ENCODE results near the gene DPH2.

Gene DPH2

GRCh38 chr1:43953361-43953760, 16.4 kb upstream of the DPH2 start:
- Mint-ChIP-seq H3K27ac (no peak overlapping the region), H3K36me3 (peaks cover 12% of the 10 kb centered on the region), H3K9me3 (no peaks in the 10 kb centered on the region), H3K4me3 (no peak overlapping the region), H3K27me3 (no peaks in the 10 kb centered on the region), H3K4me1 (peaks cover 29% of the 10 kb centered on the region)

GRCh38 chr1:43954036-43954435, 15.8 kb upstream of the DPH2 start:
- Mint-ChIP-seq H3K36me3 (peaks cover 13% of the 10 kb centered on the region), H3K4me1 (peaks cover 22% of the 10 kb centered on the region)

DNA sequence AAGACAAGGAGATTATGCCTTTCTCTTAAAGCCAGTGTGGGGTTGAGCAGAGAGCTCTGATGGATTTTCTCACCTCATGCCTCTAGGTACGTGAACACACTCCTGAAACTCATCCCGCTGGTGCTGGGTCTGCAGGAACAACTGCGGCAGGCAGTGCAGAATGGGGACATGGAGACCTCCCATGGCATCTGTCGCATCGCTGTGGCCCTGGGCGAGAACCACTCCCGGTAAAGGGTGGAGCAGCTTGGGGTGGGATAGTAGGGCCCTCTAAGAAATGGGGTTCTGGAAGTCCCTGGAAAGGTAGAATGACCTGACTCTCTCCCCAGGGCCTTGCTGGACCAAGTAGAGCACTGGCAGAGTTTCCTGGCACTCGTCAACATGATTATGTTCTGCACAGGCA, 13.6 kb upstream of the DPH2 start:
- no peak overlapping the region for H3K4me3 Mint-ChIP-seq
- peaks cover 4% of the 10 kb centered on the region for H3K4me1 Mint-ChIP-seq
- no peaks in the 10 kb centered on the region for H3K9me3 Mint-ChIP-seq
- peaks cover 9% of the 10 kb centered on the region for H3K36me3 Mint-ChIP-seq
- no peak overlapping the region for H3K27ac Mint-ChIP-seq
- no peaks in the 10 kb centered on the region for H3K27me3 Mint-ChIP-seq

More at GRCh38 chr1:43954036-43954435, 15.8 kb upstream of the DPH2 start:
- Mint-ChIP-seq H3K27ac (no peak overlapping the region), H3K27me3 (no peaks in the 10 kb centered on the region), H3K9me3 (no peaks in the 10 kb centered on the region), H3K4me3 (no peak overlapping the region)

DNA sequence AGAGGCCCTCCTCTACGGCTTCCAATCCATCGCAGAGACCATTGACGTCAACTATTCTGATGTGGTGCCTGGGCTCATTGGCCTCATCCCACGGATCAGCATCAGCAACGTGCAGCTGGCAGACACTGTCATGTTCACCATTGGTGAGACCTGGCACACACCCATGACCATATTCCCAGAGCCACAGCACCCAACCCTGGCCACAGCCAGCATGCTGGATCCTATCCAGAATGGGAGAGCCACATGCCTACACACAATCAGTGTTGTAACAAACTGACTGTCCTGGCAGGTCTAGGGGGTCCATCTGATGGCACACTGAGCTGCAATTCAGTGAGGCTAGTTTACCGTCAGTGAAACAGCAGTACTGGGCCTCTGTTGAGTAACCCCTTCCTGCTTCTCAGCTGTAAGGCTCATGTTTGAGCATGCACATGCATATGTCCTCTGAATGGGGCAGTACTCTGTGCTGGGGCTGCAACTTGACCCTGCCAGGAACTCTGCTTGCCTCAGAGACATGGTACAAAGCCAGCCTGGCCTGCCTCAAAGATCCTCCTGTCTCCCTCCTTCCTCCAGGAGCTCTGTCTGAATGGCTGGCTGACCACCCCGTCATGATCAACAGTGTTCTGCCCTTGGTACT, 12.3 kb upstream of the DPH2 start:
- H3K4me1 Mint-ChIP-seq = no peaks in the 10 kb centered on the region
- peaks cover 14% of the 10 kb centered on the region for H3K36me3 Mint-ChIP-seq
- no peak overlapping the region for H3K4me3 Mint-ChIP-seq
- H3K27me3 Mint-ChIP-seq = no peaks in the 10 kb centered on the region
- H3K9me3 Mint-ChIP-seq = no peaks in the 10 kb centered on the region
- no peak overlapping the region for H3K27ac Mint-ChIP-seq

DNA sequence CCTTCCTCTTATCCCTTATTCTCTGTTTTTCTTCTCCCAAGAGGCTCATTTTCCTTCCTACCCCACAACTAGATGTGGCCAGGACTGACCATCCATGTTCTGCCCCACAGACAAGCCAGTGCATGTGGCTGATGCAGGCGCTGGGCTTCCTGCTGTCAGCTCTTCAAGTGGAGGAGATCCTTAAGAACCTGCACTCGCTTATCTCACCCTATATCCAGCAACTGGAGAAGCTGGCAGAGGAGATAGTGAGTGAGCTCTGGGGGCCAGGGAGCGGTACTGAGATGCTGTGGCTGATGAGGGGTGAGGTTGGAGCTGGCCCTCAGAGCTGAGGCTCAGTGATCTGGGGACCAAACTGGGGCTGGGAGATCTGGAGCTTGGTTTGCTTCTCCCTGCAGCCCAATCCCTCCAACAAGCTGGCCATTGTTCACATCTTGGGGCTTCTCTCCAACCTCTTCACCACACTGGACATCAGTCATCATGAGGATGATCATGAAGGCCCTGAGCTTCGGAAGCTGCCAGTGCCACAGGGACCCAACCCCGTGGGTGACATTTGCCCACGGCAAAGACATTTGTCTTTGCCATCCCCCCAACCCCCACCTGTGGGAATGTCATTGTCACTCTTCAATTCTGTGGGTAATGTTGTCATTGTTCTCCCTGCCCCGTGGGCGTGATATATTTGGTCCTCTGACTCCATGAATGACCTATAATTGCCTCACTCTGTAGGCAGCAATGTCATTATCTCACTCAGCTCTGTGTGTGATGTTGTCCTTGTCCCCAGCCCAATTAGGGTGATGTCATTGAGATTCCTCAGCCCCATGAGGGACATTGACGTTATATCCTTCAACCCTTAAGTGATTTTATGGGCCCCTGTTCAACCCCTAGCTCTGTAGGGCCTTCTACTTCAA, 11.2 kb upstream of the DPH2 start:
- Mint-ChIP-seq H3K9me3 (no peaks in the 10 kb centered on the region), H3K4me3 (no peak overlapping the region), H3K27me3 (no peaks in the 10 kb centered on the region), H3K4me1 (no peaks in the 10 kb centered on the region), H3K27ac (no peak overlapping the region), H3K36me3 (peaks cover 14% of the 10 kb centered on the region)

DNA sequence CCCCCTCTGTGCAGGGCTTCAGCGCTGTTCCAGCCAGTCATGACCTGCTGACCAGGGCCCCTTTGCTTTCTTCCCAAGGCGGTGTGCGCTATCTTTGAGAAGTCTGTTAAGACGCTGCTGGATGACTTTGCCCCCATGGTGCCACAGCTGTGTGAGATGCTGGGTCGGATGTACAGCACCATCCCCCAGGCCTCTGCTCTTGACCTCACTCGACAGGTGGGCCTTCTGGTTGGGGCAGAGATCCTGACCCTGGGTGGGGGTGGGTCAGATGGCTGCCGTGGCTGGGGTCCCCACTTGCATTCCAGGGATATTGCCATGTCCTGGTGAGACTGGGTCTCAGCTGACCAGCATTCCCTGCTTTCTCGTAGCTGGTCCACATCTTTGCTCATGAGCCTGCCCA, 9.0 kb upstream of the DPH2 start:
- Mint-ChIP-seq H3K9me3 (no peaks in the 10 kb centered on the region), H3K4me3 (no peak overlapping the region), H3K4me1 (no peaks in the 10 kb centered on the region), H3K27ac (no peak overlapping the region), H3K27me3 (no peaks in the 10 kb centered on the region), H3K36me3 (peaks cover 14% of the 10 kb centered on the region)

- Mint-ChIP-seq H3K9me3 (no peaks in the 10 kb centered on the region), H3K27me3 (no peaks in the 10 kb centered on the region), H3K4me1 (no peaks in the 10 kb centered on the region), H3K4me3 (no peak overlapping the region), H3K36me3 (peaks cover 14% of the 10 kb centered on the region), H3K27ac (no peak overlapping the region)
These were observed 8.1 kb upstream of the DPH2 start for GRCh38 chr1:43961692-43962091.

- Mint-ChIP-seq H3K27me3 (no peaks in the 10 kb centered on the region), H3K27ac (no peak overlapping the region), H3K36me3 (peaks cover 14% of the 10 kb centered on the region), H3K4me3 (no peak overlapping the region), H3K9me3 (no peaks in the 10 kb centered on the region), H3K4me1 (no peaks in the 10 kb centered on the region)
These were observed 7.5 kb upstream of the DPH2 start for GRCh38 chr1:43962324-43962723.

GRCh38 chr1:43963006-43963405, 6.8 kb upstream of the DPH2 start:
- H3K4me3 Mint-ChIP-seq = no peak overlapping the region
- no peak overlapping the region for H3K27ac Mint-ChIP-seq
- H3K36me3 Mint-ChIP-seq = peaks cover 12% of the 10 kb centered on the region
- no peaks in the 10 kb centered on the region for H3K4me1 Mint-ChIP-seq
- H3K9me3 Mint-ChIP-seq = no peaks in the 10 kb centered on the region
- no peaks in the 10 kb centered on the region for H3K27me3 Mint-ChIP-seq

GRCh38 chr1:43963890-43964289, 5.9 kb upstream of the DPH2 start:
- H3K4me3 Mint-ChIP-seq = no peak overlapping the region
- H3K4me1 Mint-ChIP-seq = no peaks in the 10 kb centered on the region
- H3K36me3 Mint-ChIP-seq = peaks cover 8% of the 10 kb centered on the region
- H3K27ac Mint-ChIP-seq = no peak overlapping the region
- H3K9me3 Mint-ChIP-seq = no peaks in the 10 kb centered on the region
- no peaks in the 10 kb centered on the region for H3K27me3 Mint-ChIP-seq

DNA sequence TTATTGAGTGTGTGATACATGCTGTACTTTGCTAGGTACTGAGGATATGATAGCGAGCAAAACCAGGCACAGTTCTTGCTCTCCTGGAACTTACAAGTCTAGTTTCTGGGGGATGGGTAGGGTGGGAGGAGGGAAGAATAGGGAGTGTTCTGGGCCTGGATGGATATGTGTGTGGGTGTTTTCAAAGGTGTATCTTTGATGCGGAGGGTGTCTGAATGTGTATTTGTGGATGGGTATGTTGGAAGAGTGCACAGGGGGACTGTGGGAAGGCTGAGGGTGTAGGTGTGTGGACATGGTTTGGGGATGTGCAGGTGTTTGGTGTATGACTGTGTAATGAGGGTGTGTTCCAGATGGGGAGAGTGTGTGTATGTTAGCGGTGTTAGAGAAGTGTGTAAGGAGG, 4.5 kb upstream of the DPH2 start:
- Mint-ChIP-seq H3K27me3 (no peaks in the 10 kb centered on the region), H3K9me3 (no peaks in the 10 kb centered on the region), H3K4me1 (peaks cover 11% of the 10 kb centered on the region), H3K4me3 (no peak overlapping the region), H3K27ac (no peak overlapping the region), H3K36me3 (peaks cover 8% of the 10 kb centered on the region)

- peaks cover 7% of the 10 kb centered on the region for H3K36me3 Mint-ChIP-seq
These were observed 1.4 kb upstream of the DPH2 start for GRCh38 chr1:43968348-43968948.

DNA sequence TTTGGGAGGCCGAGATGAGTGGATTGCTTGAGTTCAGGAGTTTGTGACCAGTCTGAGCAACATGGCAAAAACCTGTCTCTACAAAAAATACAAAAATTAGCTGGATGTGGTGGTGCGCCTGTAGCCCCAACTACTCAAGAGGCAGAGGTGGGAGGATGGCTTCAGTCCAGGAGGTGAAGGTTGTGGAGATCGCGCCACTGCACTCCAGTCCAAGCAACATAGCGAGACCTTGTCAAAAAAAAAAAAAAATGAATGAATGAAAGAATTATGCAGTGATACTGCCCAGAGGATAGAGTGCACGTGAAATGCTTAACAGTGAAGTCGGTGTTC, 429 bp upstream of the DPH2 start:
- H3K9me3 Mint-ChIP-seq = no peaks in the 10 kb centered on the region
- peak overlapping the region; percentile 97 for H3K4me3 Mint-ChIP-seq
- no peaks in the 10 kb centered on the region for H3K27me3 Mint-ChIP-seq
- peaks cover 32% of the 10 kb centered on the region for H3K4me1 Mint-ChIP-seq
- H3K27ac Mint-ChIP-seq = peak overlapping the region; percentile 96
- H3K36me3 Mint-ChIP-seq = peaks cover 9% of the 10 kb centered on the region

More at GRCh38 chr1:43968348-43968948, 1.4 kb upstream of the DPH2 start:
- Mint-ChIP-seq H3K9me3 (no peaks in the 10 kb centered on the region), H3K27me3 (no peaks in the 10 kb centered on the region), H3K27ac (no peak overlapping the region), H3K4me3 (no peak overlapping the region), H3K4me1 (peaks cover 23% of the 10 kb centered on the region)

DNA sequence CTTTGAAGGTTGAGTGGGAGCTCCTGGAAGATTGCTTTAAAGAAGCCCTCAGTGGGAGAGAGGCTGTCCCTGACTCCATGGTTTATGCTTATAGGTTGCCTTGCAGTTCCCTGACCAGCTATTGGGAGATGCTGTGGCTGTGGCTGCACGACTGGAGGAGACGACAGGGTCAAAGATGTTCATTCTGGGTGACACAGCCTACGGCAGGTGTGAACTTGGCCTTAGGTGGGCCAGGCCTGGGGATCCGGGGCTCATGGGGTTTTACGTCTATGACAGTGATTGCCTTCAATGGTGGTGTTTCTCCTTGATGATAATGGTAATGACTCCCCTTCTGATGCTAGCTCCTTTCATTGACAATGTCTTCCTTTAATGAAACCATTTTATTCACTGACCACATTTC, 692 bp downstream of the DPH2 start:
- H3K9me3 Mint-ChIP-seq = no peaks in the 10 kb centered on the region
- H3K27ac Mint-ChIP-seq = peak overlapping the region; percentile 96
- no peaks in the 10 kb centered on the region for H3K27me3 Mint-ChIP-seq
- H3K4me3 Mint-ChIP-seq = peak overlapping the region; percentile 97
- H3K36me3 Mint-ChIP-seq = peaks cover 9% of the 10 kb centered on the region
- H3K4me1 Mint-ChIP-seq = peaks cover 32% of the 10 kb centered on the region

DNA sequence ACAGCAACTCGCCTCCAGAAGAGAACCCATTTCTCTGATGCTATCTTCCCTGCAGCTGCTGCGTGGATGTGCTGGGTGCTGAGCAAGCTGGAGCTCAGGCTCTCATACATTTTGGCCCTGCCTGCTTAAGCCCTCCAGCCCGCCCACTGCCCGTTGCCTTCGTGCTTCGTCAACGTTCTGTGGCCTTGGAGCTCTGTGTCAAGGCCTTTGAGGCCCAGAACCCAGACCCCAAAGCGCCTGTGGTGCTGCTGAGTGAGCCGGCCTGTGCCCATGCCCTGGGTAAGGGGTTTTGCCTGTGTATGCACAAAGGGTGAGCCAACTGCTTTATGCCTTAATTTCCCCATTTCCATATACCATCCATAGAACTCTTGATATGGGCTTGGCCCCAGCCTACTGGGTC, 1.1 kb downstream of the DPH2 start:
- H3K36me3 Mint-ChIP-seq = peaks cover 9% of the 10 kb centered on the region
- peaks cover 35% of the 10 kb centered on the region for H3K4me1 Mint-ChIP-seq
- no peaks in the 10 kb centered on the region for H3K9me3 Mint-ChIP-seq
- H3K27ac Mint-ChIP-seq = peak overlapping the region; percentile 96
- H3K4me3 Mint-ChIP-seq = peak overlapping the region; percentile 97
- H3K27me3 Mint-ChIP-seq = no peaks in the 10 kb centered on the region

- H3K27ac Mint-ChIP-seq = no peak overlapping the region
- H3K4me1 Mint-ChIP-seq = peaks cover 40% of the 10 kb centered on the region
These were observed 1.6 kb downstream of the DPH2 start for GRCh38 chr1:43971336-43971980.

More at GRCh38 chr1:43971336-43971980, 1.6 kb downstream of the DPH2 start:
- Mint-ChIP-seq H3K27me3 (no peaks in the 10 kb centered on the region), H3K9me3 (no peaks in the 10 kb centered on the region), H3K4me3 (peak overlapping the region; percentile 97), H3K36me3 (peaks cover 9% of the 10 kb centered on the region)

Measured in activated naive CD4-positive, alpha-beta T cell treated with anti-CD3 and anti-CD28 coated beads, Interleukin-2, amount 50 U/mL, for 24 hours (primary cell).